Caco-2 (cell line): ENCODE data around the gene EPB41L4B. TPM values are rescaled to one million over a fixed set of nuclear protein-coding genes. Genes with fewer than 3 reads are reported as not detected.

ENCODE experiments used
- BruUV-seq: library from RNA; stranded (reverse); fragments of 400-500 nt; replicated peaks from 2 replicates; lab custom pipeline; 2021; lab: Mats Ljungman, UMichigan
- CTCF ChIA-PET: fragments of 300-600 bp; sonication (Branson Sonifier 250); formaldehyde crosslinking; loops from one replicate; lab custom pipeline; 2022; ENCODE audit warnings: antibody characterized with exemption; lab: Charles Lee
- POLR2A ChIA-PET: fragments of 300-600 bp; sonication (Branson Sonifier 250); formaldehyde crosslinking; loops from one replicate; lab custom pipeline; 2022; ENCODE audit warnings: antibody characterized with exemption; lab: Charles Lee
- DNase-seq, 2 experiments: peaks; one replicate each; pipeline versions ENCODE4 v3.0.0 to v3.0.0-alpha.2; 2020 to 2022
- H3K27me3 ChIP-seq: replicated peaks from 2 replicates; pipeline ENCODE4 v1.6.0; 2011; ENCODE audit warnings: low read length; ENCODE audit not compliant: control insufficient read depth, insufficient read depth
- H3K36me3 ChIP-seq: 2 replicates; pipeline ENCODE4 v1.5.1; 2011; ENCODE audit warnings: low read length; ENCODE audit not compliant: control insufficient read depth, insufficient read depth
- H3K4me1 ChIP-seq: fragments of 250-450 bp; sonication (Bioruptor Pico); 2 replicates; pipeline ENCODE4 v1.5.1; 2020; ENCODE audit warnings: mild to moderate bottlenecking
- H3K4me3 ChIP-seq: 2 replicates; pipeline ENCODE4 v1.5.1; 2011; ENCODE audit warnings: low read depth, mild to moderate bottlenecking, control low read depth, low read length
- H3K9me3 ChIP-seq: fragments of 250-450 bp; sonication (Bioruptor Pico); 2 replicates; pipeline ENCODE4 v1.5.1; 2020; ENCODE audit warnings: mild to moderate bottlenecking, moderate library complexity
- H3K27ac Mint-ChIP-seq: one replicate; pipeline ENCODE4 v1.8.0; 2022; ENCODE audit warnings: mixed read lengths; ENCODE audit not compliant: unreplicated experiment
- H3K27me3 Mint-ChIP-seq: one replicate; pipeline ENCODE4 v1.8.0; 2022; ENCODE audit warnings: mixed read lengths; ENCODE audit not compliant: insufficient read depth, unreplicated experiment
- H3K36me3 Mint-ChIP-seq: one replicate; pipeline ENCODE4 v1.8.0; 2022; ENCODE audit warnings: mild to moderate bottlenecking, mixed read lengths; ENCODE audit not compliant: insufficient read depth, unreplicated experiment
- H3K4me1 Mint-ChIP-seq: one replicate; pipeline ENCODE4 v1.8.0; 2022; ENCODE audit warnings: low read depth, mixed read lengths; ENCODE audit not compliant: unreplicated experiment
- H3K4me3 Mint-ChIP-seq: one replicate; pipeline ENCODE4 v1.8.0; 2022; ENCODE audit warnings: mild to moderate bottlenecking, moderate library complexity, mixed read lengths; ENCODE audit not compliant: unreplicated experiment
- H3K9me3 Mint-ChIP-seq: one replicate; pipeline ENCODE4 v1.8.0; 2022; ENCODE audit warnings: mixed read lengths; ENCODE audit not compliant: unreplicated experiment
- intact Hi-C: fragments of 100-400 bp; cut with micrococcal nuclease; formaldehyde crosslinking; loops from one replicate; pipeline ENCODE4 v1.10.0; 2022; ENCODE audit not compliant: unreplicated experiment
- total RNA-seq: library from RNA; stranded (reverse); gene quantifications from 2 replicates; pipeline ENCODE4 v1.2.3, GENCODE V29; 2022
- TF ChIP-seq, protein P1 (sequence below), 2 experiments: fragments of 200-600 bp in 1 of 2; IDR thresholded peaks; 1 replicate in 1 of 2; 2 replicates in 1 of 2; pipeline versions ENCODE4 v1.5.1 to v1.8.0; 2011 to 2022; ENCODE audit warnings: antibody characterized with exemption in 1 of 2, control low read depth in 1 of 2, inconsistent platforms in 1 of 2, low read depth in 1 of 2, low read length in 1 of 2, mild to moderate bottlenecking in 1 of 2, moderate library complexity in 1 of 2; ENCODE audit not compliant: insufficient read depth in 1 of 2, severe bottlenecking in 1 of 2, unreplicated experiment in 1 of 2

The EPB41L4B gene
- total RNA-seq, 1 experiment from 2014 or later, result 16.3 TPM

DNA sequence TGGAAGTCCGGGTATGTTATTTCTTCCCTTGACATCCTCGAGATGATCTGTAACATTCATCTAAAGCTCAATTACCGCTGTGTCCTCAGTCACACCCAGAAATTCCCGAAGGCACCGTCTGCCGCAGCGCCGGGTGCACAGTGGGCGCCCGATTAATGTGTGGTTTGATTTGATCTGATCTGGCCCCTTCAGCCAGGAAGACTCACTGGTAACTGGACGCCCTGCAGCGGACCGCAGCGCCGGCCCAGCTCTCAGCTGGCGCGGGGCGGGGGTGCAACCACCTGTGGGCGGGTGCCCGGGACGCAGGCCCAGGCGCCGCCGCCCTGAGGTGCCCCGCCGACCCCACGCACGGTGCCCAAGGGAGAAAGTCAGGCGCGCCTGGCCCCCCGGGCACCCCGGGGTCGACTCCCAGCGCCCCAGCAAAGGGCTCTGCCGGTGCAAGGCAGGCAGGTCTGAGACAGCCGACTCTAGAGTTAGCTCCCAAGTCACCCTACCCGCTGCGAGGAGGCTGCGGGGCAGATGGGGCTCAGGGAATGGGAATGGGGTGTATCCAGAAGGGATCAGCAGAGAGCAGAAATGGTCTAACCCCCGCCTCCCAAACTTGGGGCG, 1.7 kb downstream of the EPB41L4B start:
- Histone ChIP-seq H3K27me3 (no peaks in the 10 kb centered on the region), H3K9me3 (no peaks in the 10 kb centered on the region), H3K4me1 (peaks cover 24% of the 10 kb centered on the region), H3K4me3 (peak overlapping the region; percentile 84), H3K36me3 (no peaks in the 10 kb centered on the region)
- Mint-ChIP-seq H3K36me3 (no peaks in the 10 kb centered on the region), H3K4me3 (peak overlapping the region; percentile 83), H3K9me3 (no peaks in the 10 kb centered on the region), H3K27me3 (no peaks in the 10 kb centered on the region), H3K4me1 (peaks cover 17% of the 10 kb centered on the region), H3K27ac (no peak overlapping the region)
- intact Hi-C loops, result no loop called here
- TF ChIP-seq, protein P1, sequence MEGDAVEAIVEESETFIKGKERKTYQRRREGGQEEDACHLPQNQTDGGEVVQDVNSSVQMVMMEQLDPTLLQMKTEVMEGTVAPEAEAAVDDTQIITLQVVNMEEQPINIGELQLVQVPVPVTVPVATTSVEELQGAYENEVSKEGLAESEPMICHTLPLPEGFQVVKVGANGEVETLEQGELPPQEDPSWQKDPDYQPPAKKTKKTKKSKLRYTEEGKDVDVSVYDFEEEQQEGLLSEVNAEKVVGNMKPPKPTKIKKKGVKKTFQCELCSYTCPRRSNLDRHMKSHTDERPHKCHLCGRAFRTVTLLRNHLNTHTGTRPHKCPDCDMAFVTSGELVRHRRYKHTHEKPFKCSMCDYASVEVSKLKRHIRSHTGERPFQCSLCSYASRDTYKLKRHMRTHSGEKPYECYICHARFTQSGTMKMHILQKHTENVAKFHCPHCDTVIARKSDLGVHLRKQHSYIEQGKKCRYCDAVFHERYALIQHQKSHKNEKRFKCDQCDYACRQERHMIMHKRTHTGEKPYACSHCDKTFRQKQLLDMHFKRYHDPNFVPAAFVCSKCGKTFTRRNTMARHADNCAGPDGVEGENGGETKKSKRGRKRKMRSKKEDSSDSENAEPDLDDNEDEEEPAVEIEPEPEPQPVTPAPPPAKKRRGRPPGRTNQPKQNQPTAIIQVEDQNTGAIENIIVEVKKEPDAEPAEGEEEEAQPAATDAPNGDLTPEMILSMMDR (IDR thresholded peaks at IDR 0.05; ENCODE audit: insufficient read depth in 1 of 2, low read depth in 1 of 2, low read length in 1 of 2, severe bottlenecking in 1 of 2, unreplicated experiment in 1 of 2), result no peak
- ChIA-PET CTCF (interaction anchor here (0.6 kb wide), 1 partner anchor 194 kb away, joined by 4 read pairs; no protein-coding TSS in a partner anchor), POLR2A (interaction anchor here (0.6 kb wide), 1 partner anchor 70 kb away, joined by 4 read pairs; no protein-coding TSS in a partner anchor)
- no TSS peak for BruUV-seq
- DNase-seq, result no peak

DNA sequence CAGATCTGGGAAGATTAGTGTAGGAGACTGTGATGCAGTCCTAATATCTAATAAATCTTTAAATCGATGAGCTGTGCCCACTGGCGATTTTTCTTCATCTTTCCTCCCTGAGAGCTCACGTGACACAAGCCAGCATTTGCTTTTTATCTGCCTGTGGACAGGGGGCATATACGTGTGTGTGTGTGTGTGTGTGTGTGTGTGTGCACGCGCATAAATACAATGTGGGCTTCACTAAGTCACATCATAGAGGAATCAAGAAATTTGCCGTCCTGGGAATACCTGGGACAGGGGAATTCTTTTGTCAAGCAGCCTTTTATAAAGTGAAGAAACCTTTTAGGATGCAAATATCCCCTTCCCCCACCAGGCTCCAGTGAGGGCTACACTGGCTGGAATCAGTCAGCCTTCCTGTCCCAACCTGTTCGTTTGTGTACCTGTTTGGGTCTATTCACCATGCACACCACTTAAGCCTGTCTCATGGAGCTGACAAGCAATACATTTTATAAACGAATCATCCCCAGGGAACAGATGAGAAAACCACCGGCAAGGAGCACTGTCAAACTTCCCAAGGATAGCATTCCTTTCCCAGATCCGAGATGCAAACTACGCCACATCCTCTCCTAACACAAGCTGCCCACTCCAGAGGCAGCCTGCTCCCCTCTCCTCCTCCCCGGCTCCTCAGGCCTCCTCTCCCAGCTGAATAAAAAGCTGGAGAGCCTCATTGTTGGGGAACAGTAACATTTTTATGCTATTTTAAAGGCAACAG, 2.7 kb downstream of the EPB41L4B start:
- peaks cover 26% of the 10 kb centered on the region for H3K4me1 Mint-ChIP-seq
- H3K36me3 Mint-ChIP-seq, result no peaks in the 10 kb centered on the region
- Histone ChIP-seq H3K4me3 (no peak overlapping the region), H3K27me3 (no peaks in the 10 kb centered on the region), H3K9me3 (no peaks in the 10 kb centered on the region), H3K36me3 (no peaks in the 10 kb centered on the region), H3K4me1 (peaks cover 24% of the 10 kb centered on the region)
- H3K9me3 Mint-ChIP-seq, result no peaks in the 10 kb centered on the region
- intact Hi-C loops, result no loop called here
- TF ChIP-seq, protein P1 (IDR thresholded peaks at IDR 0.05; ENCODE audit: insufficient read depth in 1 of 2, low read depth in 1 of 2, low read length in 1 of 2, severe bottlenecking in 1 of 2, unreplicated experiment in 1 of 2), result no peak
- POLR2A ChIA-PET, result no interaction called here
- no peaks in the 10 kb centered on the region for H3K27me3 Mint-ChIP-seq
- no peak for DNase-seq
- BruUV-seq, result no TSS peak
- H3K4me3 Mint-ChIP-seq, result no peak overlapping the region
- CTCF ChIA-PET, result no interaction called here
- no peak overlapping the region for H3K27ac Mint-ChIP-seq

DNA sequence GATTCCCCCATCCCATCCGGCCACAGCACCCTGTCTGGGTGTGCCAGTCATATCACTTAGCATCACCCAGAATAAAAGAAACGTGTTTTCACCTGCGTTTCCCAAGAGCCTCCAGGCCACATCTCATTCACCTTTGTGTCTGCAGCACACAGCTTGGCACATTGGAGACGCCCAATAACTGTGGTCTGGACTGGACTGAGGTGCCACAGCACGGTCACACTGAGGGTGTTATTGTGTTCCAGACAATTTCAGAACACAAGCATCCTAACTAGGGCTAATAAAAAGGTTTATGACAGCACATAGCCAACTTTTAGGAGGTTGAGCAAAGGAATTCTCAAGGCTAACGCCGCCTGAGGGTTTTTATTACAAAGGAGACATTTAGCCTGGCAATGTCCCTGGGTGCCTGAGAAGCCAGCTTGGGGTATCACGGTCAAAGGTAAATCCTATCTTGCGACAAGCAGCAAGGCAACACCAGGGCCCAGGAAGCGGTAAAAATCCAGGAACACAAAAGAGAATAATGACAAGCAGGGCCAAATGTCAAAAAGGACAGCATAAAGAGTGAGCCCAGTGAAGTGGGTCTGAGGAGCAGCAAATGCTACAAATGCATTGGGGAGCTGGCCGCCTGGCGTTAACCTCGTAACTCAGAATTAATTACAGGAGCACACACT, 3.4 kb downstream of the EPB41L4B start:
- no peak overlapping the region for H3K4me3 Mint-ChIP-seq
- no peak for DNase-seq
- intact Hi-C loops, result no loop called here
- H3K36me3 Mint-ChIP-seq, result no peaks in the 10 kb centered on the region
- ChIA-PET POLR2A (no interaction called here), CTCF (no interaction called here)
- Histone ChIP-seq H3K4me1 (peaks cover 24% of the 10 kb centered on the region), H3K27me3 (no peaks in the 10 kb centered on the region), H3K9me3 (no peaks in the 10 kb centered on the region), H3K36me3 (no peaks in the 10 kb centered on the region), H3K4me3 (no peak overlapping the region)
- TF ChIP-seq, protein P1 (IDR thresholded peaks at IDR 0.05; ENCODE audit: insufficient read depth in 1 of 2, low read depth in 1 of 2, low read length in 1 of 2, severe bottlenecking in 1 of 2, unreplicated experiment in 1 of 2), result no peak
- H3K27ac Mint-ChIP-seq, result no peak overlapping the region
- no peaks in the 10 kb centered on the region for H3K9me3 Mint-ChIP-seq
- H3K4me1 Mint-ChIP-seq, result peaks cover 28% of the 10 kb centered on the region
- no peaks in the 10 kb centered on the region for H3K27me3 Mint-ChIP-seq
- no TSS peak for BruUV-seq
